Fibroblast of lung (primary cell): Measurements from ENCODE around the gene CRYBA4.
"Not testable (repeated sequence)": the region's sequence is repeated elsewhere in the genome, so short reads cannot be mapped to it uniquely, and the experiment has no call there.

Experiments
- CTCF ChIP-seq, 2 donors: IDR thresholded peaks in 1 of 2; conservative IDR thresholded peaks in 1 of 2; 1 replicate in 1 of 2; 2 replicates in 1 of 2; pipeline ENCODE4 v1.5.1; 2011 to 2012; ENCODE audit warnings: low read length in 2 of 2, control low read depth in 1 of 2, inconsistent platforms in 1 of 2, low read depth in 1 of 2, mild to moderate bottlenecking in 1 of 2
- EZH2 ChIP-seq: IDR thresholded peaks from 2 replicates; pipeline ENCODE4 v1.5.1; 2012; ENCODE audit warnings: low read length, control low read depth, mild to moderate bottlenecking; ENCODE audit errors: missing control alignments

GRCh38 chr22:26613753-26614152 lies 8.0 kb upstream of the CRYBA4 start:
- not testable (repeated sequence) for TF ChIP-seq CTCF (conservative IDR thresholded peaks at IDR 0.05 in 1 of 2, IDR thresholded peaks at IDR 0.05 in 1 of 2; ENCODE audit: low read depth in 1 of 2, low read length in 2 of 2); EZH2
